Activated T-helper 2 cell treated with anti-CD3 and anti-CD28 coated beads, Interferon-gamma antibody, Interleukin-2, Interleukin-4, amounts not matched to agents 10 μg/mL and 5 μg/mL and 100 μg/mL, durations not matched to agents 14 hours and 24 hours and 36 hours (primary cell): ENCODE data around the gene SEZ6. TPM values are rescaled to one million over a fixed set of nuclear protein-coding genes. Genes with fewer than 3 reads are reported as not detected.

Experiments used
- DNase-seq: peaks from one replicate; pipeline ENCODE4 v3.0.0; 2021; ENCODE audit warnings: low spot score
- H3K27ac Mint-ChIP-seq: one replicate; pipeline ENCODE4 v1.8.0; 2021; ENCODE audit warnings: mixed read lengths
- H3K27me3 Mint-ChIP-seq: one replicate; pipeline ENCODE4 v1.8.0; 2021; ENCODE audit warnings: low read depth, mixed read lengths
- H3K36me3 Mint-ChIP-seq: one replicate; pipeline ENCODE4 v1.8.0; 2021; ENCODE audit warnings: low read depth, mixed read lengths
- H3K4me1 Mint-ChIP-seq: one replicate; pipeline ENCODE4 v1.8.0; 2021; ENCODE audit warnings: low read depth, mixed read lengths
- H3K4me3 Mint-ChIP-seq: one replicate; pipeline ENCODE4 v1.8.0; 2021; ENCODE audit warnings: low read depth, mild to moderate bottlenecking, moderate library complexity, mixed read lengths
- H3K9me3 Mint-ChIP-seq: one replicate; pipeline ENCODE4 v1.8.0; 2021; ENCODE audit warnings: mixed read lengths
- intact Hi-C: fragments of 100-400 bp; cut with micrococcal nuclease; formaldehyde crosslinking; loops from one replicate; pipeline ENCODE4 v1.15.1; 2023
- total RNA-seq: library from RNA; stranded (reverse); gene quantifications from 2 replicates; pipeline ENCODE4 v1.2.3, GENCODE V29; 2022

The SEZ6 gene
- total RNA-seq, 1 donor from 2014 or later: not detected

- intact Hi-C loops: no loop called here
- Mint-ChIP-seq H3K27me3 (no peaks in the 10 kb centered on the region), H3K9me3 (peaks cover 3% of the 10 kb centered on the region), H3K36me3 (peaks cover 86% of the 10 kb centered on the region), H3K27ac (no peak overlapping the region), H3K4me3 (no peak overlapping the region), H3K4me1 (peaks cover 9% of the 10 kb centered on the region)
- DNase-seq: no peak
Measured at GRCh38 chr17:28917465-28917864, 88.4 kb downstream of the SEZ6 start.

- H3K9me3 Mint-ChIP-seq: peaks cover 3% of the 10 kb centered on the region
- no peak overlapping the region for H3K27ac Mint-ChIP-seq
- H3K4me3 Mint-ChIP-seq: no peak overlapping the region
- H3K4me1 Mint-ChIP-seq: peaks cover 9% of the 10 kb centered on the region
- intact Hi-C loops: no loop called here
- no peak for DNase-seq
- H3K27me3 Mint-ChIP-seq: no peaks in the 10 kb centered on the region
- peaks cover 88% of the 10 kb centered on the region for H3K36me3 Mint-ChIP-seq
Measured at GRCh38 chr17:28917029-28917428, 88.8 kb downstream of the SEZ6 start.

- H3K27me3 Mint-ChIP-seq: no peaks in the 10 kb centered on the region
Measured at GRCh38 chr17:28916302-28916934, 89.4 kb downstream of the SEZ6 start.

GRCh38 chr17:28912938-28913333 is 92.9 kb downstream of the SEZ6 start:
- DNase-seq: no peak
- H3K27me3 Mint-ChIP-seq: no peaks in the 10 kb centered on the region
- intact Hi-C loops: no loop called here
- no peak overlapping the region for H3K27ac Mint-ChIP-seq
- H3K4me3 Mint-ChIP-seq: no peak overlapping the region
- peaks cover 3% of the 10 kb centered on the region for H3K9me3 Mint-ChIP-seq
- peaks cover 9% of the 10 kb centered on the region for H3K4me1 Mint-ChIP-seq
- H3K36me3 Mint-ChIP-seq: peaks cover 85% of the 10 kb centered on the region

More at GRCh38 chr17:28916302-28916934, 89.4 kb downstream of the SEZ6 start:
- peak overlapping the region; percentile 35 for H3K27ac Mint-ChIP-seq
- intact Hi-C loops: loop anchor here (1.0 kb wide), 1 partner anchor 153 kb away; no protein-coding TSS in a partner anchor
- H3K4me1 Mint-ChIP-seq: peaks cover 9% of the 10 kb centered on the region
- H3K36me3 Mint-ChIP-seq: peaks cover 87% of the 10 kb centered on the region
- no peak for DNase-seq
- peaks cover 3% of the 10 kb centered on the region for H3K9me3 Mint-ChIP-seq
- no peak overlapping the region for H3K4me3 Mint-ChIP-seq

- Mint-ChIP-seq H3K36me3 (peaks cover 86% of the 10 kb centered on the region), H3K4me1 (peaks cover 9% of the 10 kb centered on the region), H3K9me3 (peaks cover 3% of the 10 kb centered on the region), H3K4me3 (no peak overlapping the region), H3K27ac (no peak overlapping the region), H3K27me3 (no peaks in the 10 kb centered on the region)
- intact Hi-C loops: no loop called here
- no peak for DNase-seq
Measured at GRCh38 chr17:28912281-28912937, 93.4 kb downstream of the SEZ6 start.

DNA sequence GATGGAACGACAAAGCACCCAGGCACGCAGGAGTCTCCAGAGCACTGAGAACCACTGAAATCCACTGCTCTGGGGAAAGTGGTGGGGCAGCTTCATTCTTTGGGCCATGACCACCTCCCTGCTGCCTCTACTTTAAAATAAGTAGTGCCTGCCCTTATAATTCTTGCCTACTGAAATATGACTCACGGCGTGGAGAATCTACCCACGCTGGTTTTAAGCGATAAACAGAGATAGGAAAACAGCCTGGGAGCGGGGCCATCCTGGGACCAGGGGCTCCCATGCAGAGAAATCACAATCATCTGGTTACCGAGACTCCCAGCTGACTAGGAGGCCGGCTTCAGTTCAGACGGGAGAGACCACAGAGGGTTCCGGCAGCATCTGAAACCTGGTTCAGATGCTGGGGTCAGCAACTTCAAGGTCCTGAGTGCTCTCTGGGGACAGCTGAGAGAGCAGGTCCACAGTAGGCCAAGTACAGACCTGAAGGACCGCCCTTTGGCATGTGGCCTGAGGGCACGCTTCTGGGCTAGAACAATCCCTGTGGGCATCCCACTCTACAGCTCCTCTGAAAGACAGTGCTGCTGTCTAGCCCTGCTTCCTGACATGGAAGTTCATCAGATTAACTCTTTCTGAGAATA is 94.3 kb downstream of the SEZ6 start:
- H3K4me1 Mint-ChIP-seq: peaks cover 9% of the 10 kb centered on the region
- H3K27me3 Mint-ChIP-seq: no peaks in the 10 kb centered on the region
- no peak overlapping the region for H3K27ac Mint-ChIP-seq
- intact Hi-C loops: no loop called here
- no peak for DNase-seq
- peaks cover 3% of the 10 kb centered on the region for H3K9me3 Mint-ChIP-seq
- H3K4me3 Mint-ChIP-seq: no peak overlapping the region
- peaks cover 86% of the 10 kb centered on the region for H3K36me3 Mint-ChIP-seq

DNA sequence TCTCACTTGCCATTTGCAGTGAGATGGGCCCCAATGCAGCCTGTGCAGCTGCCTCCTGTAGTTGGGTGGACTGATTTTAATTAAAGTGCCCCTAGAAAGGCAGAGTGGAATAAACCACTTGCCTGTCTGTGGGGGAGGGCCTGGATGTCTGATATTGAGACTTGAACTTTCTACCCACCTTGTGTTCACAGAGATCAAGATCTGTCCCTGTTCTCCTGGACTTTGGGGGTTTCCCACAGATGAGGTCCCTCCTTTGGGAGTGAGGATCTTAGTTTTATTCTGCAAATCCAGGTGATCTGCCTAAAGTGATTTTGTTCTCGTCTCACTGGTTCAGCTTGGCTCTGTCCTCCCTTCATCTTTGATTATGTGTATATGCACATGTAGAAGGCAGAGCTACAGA is 95.3 kb downstream of the SEZ6 start:
- H3K4me1 Mint-ChIP-seq: peaks cover 8% of the 10 kb centered on the region
- H3K9me3 Mint-ChIP-seq: peaks cover 3% of the 10 kb centered on the region
- no peak for DNase-seq
- no peak overlapping the region for H3K4me3 Mint-ChIP-seq
- H3K36me3 Mint-ChIP-seq: peaks cover 78% of the 10 kb centered on the region
- no peak overlapping the region for H3K27ac Mint-ChIP-seq
- intact Hi-C loops: no loop called here
- H3K27me3 Mint-ChIP-seq: no peaks in the 10 kb centered on the region

DNA sequence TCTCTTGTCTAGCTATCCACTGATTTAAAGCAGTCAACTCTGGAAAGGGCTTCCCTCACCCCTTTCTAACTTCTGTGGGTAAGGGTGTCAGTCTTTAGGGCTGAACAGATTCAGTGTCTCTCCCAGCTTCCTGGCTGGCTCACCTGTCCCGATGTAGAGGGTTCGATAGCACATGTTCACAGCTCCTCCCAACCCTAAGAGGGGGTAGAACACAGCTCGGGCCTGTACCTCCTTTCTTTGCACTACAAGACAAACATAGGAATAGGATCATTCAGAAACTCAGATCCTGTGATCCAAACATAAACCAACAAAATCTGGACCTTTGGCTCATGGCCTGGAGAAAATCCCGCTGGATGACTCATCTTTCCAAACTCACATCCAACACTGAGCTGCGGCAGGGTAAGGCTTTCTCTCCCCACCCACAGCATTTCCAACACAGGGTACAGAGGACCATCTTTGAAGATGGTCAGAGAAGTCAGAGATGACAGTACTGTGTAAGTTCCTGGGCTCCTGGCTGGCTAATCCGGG is 97.1 kb downstream of the SEZ6 start:
- Mint-ChIP-seq H3K27me3 (no peaks in the 10 kb centered on the region), H3K4me1 (no peaks in the 10 kb centered on the region), H3K27ac (no peak overlapping the region), H3K9me3 (no peaks in the 10 kb centered on the region), H3K36me3 (peaks cover 69% of the 10 kb centered on the region), H3K4me3 (no peak overlapping the region)
- DNase-seq: no peak
- intact Hi-C loops: no loop called here

- no peaks in the 10 kb centered on the region for H3K9me3 Mint-ChIP-seq
- no peak for DNase-seq
- no peak overlapping the region for H3K27ac Mint-ChIP-seq
- peaks cover 61% of the 10 kb centered on the region for H3K36me3 Mint-ChIP-seq
- H3K4me3 Mint-ChIP-seq: no peak overlapping the region
- no peaks in the 10 kb centered on the region for H3K27me3 Mint-ChIP-seq
- peaks cover 4% of the 10 kb centered on the region for H3K4me1 Mint-ChIP-seq
- intact Hi-C loops: no loop called here
Measured at GRCh38 chr17:28907709-28908475, 97.9 kb downstream of the SEZ6 start.

DNA sequence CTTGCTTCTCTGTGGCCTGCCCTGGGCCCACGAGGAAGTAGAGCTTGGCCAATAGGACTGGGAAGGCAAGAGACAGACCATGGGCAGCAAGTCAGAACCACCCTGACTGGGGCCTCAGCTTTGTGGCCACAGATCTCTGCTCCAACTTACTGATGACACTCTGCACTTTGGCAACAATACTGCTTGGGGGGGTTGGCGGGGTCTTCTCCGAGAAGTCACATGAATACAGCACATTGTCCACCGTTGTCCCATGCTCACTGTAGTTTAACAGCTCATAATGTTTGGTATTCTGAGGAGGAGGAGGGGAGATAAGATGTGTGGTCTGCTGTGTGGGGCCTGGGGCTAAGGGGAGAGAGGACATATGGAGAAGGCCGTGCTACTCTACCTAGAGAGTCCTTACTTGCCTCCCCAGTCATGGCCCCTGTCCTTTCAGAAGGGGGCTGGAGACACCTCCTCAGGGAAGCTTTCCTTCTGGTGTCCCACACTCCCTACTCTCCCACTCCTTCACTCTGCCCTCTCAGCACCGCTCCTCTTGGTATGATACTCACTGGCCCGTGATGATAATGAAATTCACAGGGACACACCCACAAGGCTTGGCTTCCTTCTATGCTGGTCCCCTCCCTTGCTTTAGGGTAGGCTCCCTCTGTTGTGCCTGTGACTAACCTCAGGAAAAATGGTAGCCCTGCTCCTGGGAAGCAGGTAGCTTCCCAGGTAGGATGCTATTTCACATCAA is 99.0 kb downstream of the SEZ6 start:
- no peak for DNase-seq
- no peaks in the 10 kb centered on the region for H3K27me3 Mint-ChIP-seq
- intact Hi-C loops: no loop called here
- no peak overlapping the region for H3K27ac Mint-ChIP-seq
- H3K4me3 Mint-ChIP-seq: no peak overlapping the region
- no peaks in the 10 kb centered on the region for H3K9me3 Mint-ChIP-seq
- H3K4me1 Mint-ChIP-seq: peaks cover 7% of the 10 kb centered on the region
- peaks cover 55% of the 10 kb centered on the region for H3K36me3 Mint-ChIP-seq

DNA sequence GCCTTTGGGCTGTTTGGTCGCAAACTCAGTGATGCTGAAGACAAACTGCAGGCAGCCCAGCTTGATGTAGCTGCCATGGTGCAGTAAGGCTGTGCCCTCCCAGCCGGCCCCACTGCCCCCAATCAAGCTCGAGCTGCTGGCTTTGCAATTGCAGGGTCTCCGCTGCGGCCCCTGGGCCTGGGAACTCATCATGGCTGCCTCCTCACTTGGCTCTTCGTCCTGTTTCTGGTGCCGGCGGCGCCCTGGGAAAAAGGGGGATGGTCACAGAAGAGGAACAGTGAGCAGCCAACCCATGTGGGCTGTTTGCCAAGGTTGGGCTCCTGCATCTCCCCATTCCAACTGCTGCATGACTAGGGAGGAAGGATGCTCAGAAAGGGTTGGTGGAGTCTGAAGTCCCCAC is 99.6 kb downstream of the SEZ6 start:
- intact Hi-C loops: no loop called here
- DNase-seq: no peak
- H3K4me1 Mint-ChIP-seq: peaks cover 12% of the 10 kb centered on the region
- H3K36me3 Mint-ChIP-seq: peaks cover 56% of the 10 kb centered on the region
- no peak overlapping the region for H3K4me3 Mint-ChIP-seq
- no peaks in the 10 kb centered on the region for H3K27me3 Mint-ChIP-seq
- H3K27ac Mint-ChIP-seq: no peak overlapping the region
- no peaks in the 10 kb centered on the region for H3K9me3 Mint-ChIP-seq
